ENCODE measurements around the gene LIN28A.

LIN28A gene

GRCh38 chr1:26478159-26478558 is 67.5 kb downstream of the LIN28A start:
- Mint-ChIP-seq H3K4me3 (no peak overlapping the region), H3K27ac (peak overlapping the region; percentile 86), H3K4me1 (peaks cover 44% of the 10 kb centered on the region), H3K36me3 (peaks cover 18% of the 10 kb centered on the region), H3K9me3 (no peaks in the 10 kb centered on the region), H3K27me3 (no peaks in the 10 kb centered on the region)

GRCh38 chr1:26478988-26479387 is 68.4 kb downstream of the LIN28A start:
- Mint-ChIP-seq H3K9me3 (no peaks in the 10 kb centered on the region), H3K27me3 (no peaks in the 10 kb centered on the region), H3K27ac (peak overlapping the region; percentile 12), H3K4me1 (peaks cover 40% of the 10 kb centered on the region), H3K36me3 (peaks cover 16% of the 10 kb centered on the region), H3K4me3 (no peak overlapping the region)

Measured in activated naive CD4-positive, alpha-beta T cell treated with anti-CD3 and anti-CD28 coated beads, Interleukin-2, amount 50 U/mL, for 24 hours (primary cell).